Nucleus accumbens (tissue), 56 donors: ENCODE measurements around the gene ART1.

ENCODE experiments used
- DNase-seq, 56 donors: peaks; one replicate each; lab custom pipeline; 2025; lab: John Stamatoyannopoulos, UW

The ART1 gene

DNA sequence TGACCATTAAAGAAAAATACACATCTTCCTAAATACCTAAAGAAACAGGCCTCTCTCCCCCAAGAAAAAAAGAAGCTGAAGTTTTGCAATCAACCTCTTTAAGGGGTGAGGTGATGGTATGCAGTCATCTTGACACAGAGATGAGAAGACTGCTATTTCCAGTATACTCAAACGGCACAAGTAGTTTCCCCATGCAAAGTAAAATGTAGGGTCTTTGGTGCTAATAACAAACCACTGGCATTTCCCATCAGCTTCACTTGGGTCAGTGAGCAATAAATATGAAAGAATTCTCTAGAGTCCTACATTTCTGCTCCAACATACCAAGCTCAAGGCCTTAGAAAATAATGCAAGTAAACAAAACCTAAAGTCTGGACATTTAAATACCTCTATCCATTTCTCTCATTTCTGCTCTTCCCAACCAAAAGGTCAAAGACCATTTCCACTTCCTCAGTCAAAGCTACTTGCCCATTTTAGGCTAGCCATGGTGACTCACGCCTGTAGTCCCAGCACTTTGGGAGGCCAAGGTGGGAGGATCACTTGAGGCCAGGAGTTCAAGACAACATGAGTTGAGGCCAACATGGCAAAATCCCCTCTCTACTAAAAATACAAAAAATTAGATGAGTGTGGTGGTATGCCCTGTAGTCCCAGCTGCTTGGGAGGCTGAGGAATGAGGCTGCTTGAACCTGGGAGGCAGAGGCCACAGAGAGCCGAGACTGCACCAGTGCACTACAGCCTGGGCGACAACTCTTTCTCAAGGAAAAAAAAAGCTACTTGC is 65.7 kb downstream of the ART1 start:
- no peak for DNase-seq

DNA sequence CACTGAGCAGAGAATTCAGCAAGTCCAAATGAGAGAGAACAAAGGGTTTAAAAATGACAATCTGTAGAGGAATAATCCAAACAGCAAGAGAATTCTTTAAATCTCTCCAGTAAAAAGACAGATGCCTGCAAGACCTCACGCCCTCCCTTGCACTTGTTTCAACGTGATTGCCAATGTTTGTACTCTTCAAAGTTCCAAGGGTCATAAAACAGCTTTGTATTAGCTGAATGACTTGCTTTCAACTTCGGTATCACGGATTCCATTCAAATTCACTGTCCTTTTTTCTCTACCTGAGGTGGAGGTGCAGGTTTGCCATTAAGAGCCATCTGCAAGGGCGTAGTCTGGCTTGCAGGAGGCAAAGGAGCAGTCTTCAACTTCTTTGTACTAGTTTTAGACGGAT is 67.3 kb downstream of the ART1 start:
- DNase-seq = no peak
